ENCODE data around the gene DYNC2H1. TPM values are rescaled to one million over a fixed set of nuclear protein-coding genes. Genes with fewer than 3 reads are reported as not detected.

DYNC2H1 gene
- total and polyA plus RNA-seq, 12 donors: 11.0 to 30.6 (median 18.9) TPM

DNA sequence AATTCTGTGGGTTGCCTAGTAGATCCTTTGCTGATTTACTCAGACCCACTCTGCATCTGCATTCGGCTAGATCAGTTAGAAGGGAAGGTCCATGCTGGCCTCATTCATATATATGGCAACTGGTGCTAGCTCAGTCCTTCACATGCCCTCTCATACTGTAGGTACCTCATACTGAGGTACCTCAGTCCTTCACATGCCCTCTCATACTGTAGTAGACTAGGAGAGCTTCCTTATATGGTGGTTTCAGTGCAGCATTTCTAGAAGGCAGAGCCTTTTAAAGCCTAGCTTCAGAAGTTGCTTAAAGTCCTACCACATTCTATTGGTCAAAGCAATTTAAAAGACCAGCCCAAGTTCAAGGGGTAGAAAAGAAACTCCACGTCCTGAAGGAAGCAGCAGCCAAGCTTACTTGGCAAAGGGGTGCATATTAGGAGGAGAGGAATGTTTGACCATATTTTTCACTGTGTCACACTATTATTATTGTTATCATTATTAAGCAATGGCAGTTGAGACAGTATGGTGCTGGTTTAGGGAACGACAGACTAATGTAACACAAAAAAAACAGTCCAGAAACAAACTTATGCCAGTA lies 356.4 kb downstream of the DYNC2H1 start:
- Histone ChIP-seq H3K27me3 (no peaks in the 10 kb centered on the region), H3K9me3 (replicated peaks in 1 of 3) (no peaks in the 10 kb centered on the region), H3K36me3 (replicated peaks in 1 of 2) (no peaks in the 10 kb centered on the region), H3K27ac (no peak overlapping the region), H3K4me3 (no peak overlapping the region), H3K4me1 (replicated peaks in 1 of 2) (no peaks in the 10 kb centered on the region)
- 77 to 98% (median 80%) methylated on average over 3 of the region's 3 CpGs for WGBS, 4 donors
- DNase-seq: no peak
- intact Hi-C loops (cut with DNase I): no loop called here
- no peak for TF ChIP-seq POLR2A (IDR thresholded peaks at IDR 0.05)
- TF ChIP-seq, protein P1, sequence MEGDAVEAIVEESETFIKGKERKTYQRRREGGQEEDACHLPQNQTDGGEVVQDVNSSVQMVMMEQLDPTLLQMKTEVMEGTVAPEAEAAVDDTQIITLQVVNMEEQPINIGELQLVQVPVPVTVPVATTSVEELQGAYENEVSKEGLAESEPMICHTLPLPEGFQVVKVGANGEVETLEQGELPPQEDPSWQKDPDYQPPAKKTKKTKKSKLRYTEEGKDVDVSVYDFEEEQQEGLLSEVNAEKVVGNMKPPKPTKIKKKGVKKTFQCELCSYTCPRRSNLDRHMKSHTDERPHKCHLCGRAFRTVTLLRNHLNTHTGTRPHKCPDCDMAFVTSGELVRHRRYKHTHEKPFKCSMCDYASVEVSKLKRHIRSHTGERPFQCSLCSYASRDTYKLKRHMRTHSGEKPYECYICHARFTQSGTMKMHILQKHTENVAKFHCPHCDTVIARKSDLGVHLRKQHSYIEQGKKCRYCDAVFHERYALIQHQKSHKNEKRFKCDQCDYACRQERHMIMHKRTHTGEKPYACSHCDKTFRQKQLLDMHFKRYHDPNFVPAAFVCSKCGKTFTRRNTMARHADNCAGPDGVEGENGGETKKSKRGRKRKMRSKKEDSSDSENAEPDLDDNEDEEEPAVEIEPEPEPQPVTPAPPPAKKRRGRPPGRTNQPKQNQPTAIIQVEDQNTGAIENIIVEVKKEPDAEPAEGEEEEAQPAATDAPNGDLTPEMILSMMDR (IDR thresholded peaks at IDR 0.05): no peak

DNA sequence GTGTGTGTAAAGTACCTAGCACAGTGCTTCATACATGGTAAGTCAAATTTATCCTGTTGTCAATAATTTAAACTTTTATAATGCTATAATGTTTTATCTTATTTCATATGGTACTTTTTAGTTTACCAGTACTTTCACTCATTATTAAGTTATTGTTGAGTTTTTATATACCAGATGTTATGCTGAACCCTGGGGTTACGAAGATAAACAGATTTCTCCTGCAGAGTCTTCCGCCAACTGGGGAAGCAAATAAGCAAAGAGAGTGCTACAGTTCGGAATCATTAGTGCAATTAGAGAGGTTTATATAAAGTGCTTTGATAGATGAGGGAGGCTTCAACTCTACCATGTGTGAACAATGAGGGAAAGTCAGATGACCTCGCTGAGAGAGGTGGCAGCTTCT lies 362.3 kb downstream of the DYNC2H1 start:
- no peak for DNase-seq
- no peaks in the 10 kb centered on the region for H3K4me1 ChIP-seq (replicated peaks in 1 of 2)
- no peak overlapping the region for H3K27ac ChIP-seq
- intact Hi-C loops (cut with DNase I): no loop called here
- 87 to 97% (median 93%) methylated on average over 4 of the region's 4 CpGs for WGBS, 4 donors
- H3K36me3 ChIP-seq (replicated peaks in 1 of 2): no peaks in the 10 kb centered on the region
- no peaks in the 10 kb centered on the region for H3K9me3 ChIP-seq (replicated peaks in 1 of 3)
- H3K4me3 ChIP-seq: no peak overlapping the region
- no peak for TF ChIP-seq POLR2A (IDR thresholded peaks at IDR 0.05)
- TF ChIP-seq, protein P1 (IDR thresholded peaks at IDR 0.05): no peak
- H3K27me3 ChIP-seq: no peaks in the 10 kb centered on the region

DNA sequence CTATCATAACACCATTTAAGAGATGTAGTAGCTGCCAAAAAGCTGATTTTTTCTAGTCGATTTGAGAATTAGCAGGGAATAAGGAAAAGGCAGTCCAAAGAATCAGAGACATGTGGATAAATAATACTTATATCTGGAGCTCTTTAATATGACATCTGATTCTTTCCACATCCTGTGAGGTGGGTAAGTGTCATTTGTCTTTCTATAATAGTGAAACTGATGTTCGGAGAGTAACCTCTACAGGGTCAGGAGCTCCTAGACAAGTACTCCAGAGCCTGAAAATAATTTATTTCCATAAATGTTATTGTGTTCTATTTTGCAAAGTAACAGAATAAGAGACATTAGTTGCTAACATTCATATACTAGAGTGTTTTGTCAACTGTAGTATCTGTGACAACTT lies 367.6 kb downstream of the DYNC2H1 start:
- no peak overlapping the region for H3K27ac ChIP-seq
- no peaks in the 10 kb centered on the region for H3K4me1 ChIP-seq (replicated peaks in 1 of 2)
- intact Hi-C loops (cut with DNase I): no loop called here
- H3K36me3 ChIP-seq (replicated peaks in 1 of 2): no peaks in the 10 kb centered on the region
- H3K9me3 ChIP-seq (replicated peaks in 1 of 3): no peaks in the 10 kb centered on the region
- no peaks in the 10 kb centered on the region for H3K27me3 ChIP-seq
- no peak for TF ChIP-seq POLR2A (IDR thresholded peaks at IDR 0.05)
- TF ChIP-seq, protein P1 (IDR thresholded peaks at IDR 0.05): no peak
- DNase-seq: no peak
- H3K4me3 ChIP-seq: no peak overlapping the region
- WGBS, 4 donors: 74 to 88% (median 77%) methylated on average over 2 of the region's 2 CpGs

DNA sequence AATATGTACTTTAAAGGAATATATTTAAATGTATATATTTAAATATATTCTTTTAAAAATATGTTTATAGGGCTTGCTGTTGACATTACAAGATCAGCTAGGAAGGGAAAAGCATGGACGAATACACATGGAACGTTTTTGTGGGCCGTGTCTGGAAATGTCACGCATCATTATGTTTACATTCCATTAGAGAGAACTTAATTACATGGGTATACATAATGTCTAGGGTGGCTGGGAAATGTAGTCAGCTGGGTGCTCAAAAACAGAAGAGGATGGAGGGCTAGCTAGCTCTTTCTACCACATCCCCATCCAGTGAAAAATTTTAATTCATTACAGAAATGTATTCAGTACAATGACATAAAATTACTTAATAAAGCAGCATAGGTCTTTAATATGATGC lies 371.2 kb downstream of the DYNC2H1 start:
- intact Hi-C loops (cut with DNase I): no loop called here
- no peak for DNase-seq
- no peaks in the 10 kb centered on the region for H3K4me1 ChIP-seq (replicated peaks in 1 of 2)
- TF ChIP-seq, protein P1 (IDR thresholded peaks at IDR 0.05): no peak
- TF ChIP-seq POLR2A (IDR thresholded peaks at IDR 0.05): no peak
- 89 to 93% (median 92%) methylated on average over 4 of the region's 4 CpGs for WGBS, 4 donors
- no peaks in the 10 kb centered on the region for H3K27me3 ChIP-seq
- no peaks in the 10 kb centered on the region for H3K36me3 ChIP-seq (replicated peaks in 1 of 2)
- H3K4me3 ChIP-seq: no peak overlapping the region
- no peak overlapping the region for H3K27ac ChIP-seq
- no peaks in the 10 kb centered on the region for H3K9me3 ChIP-seq (replicated peaks in 1 of 3)

Measured in adrenal gland (tissue), 12 donors.